GM21717 (cell line): ENCODE results near the gene SPATA16.
"Not testable (repeated sequence)": the region's sequence is repeated elsewhere in the genome, so short reads cannot be mapped to it uniquely, and the experiment has no call there.

Source experiments
- ATAC-seq: cut with Tn5 transposase; IDR thresholded peaks from one replicate; pipeline ENCODE4 v1.9.1; 2021; ENCODE audit warnings: mild to moderate bottlenecking, moderate library complexity; ENCODE audit not compliant: unreplicated experiment

SPATA16 gene

DNA sequence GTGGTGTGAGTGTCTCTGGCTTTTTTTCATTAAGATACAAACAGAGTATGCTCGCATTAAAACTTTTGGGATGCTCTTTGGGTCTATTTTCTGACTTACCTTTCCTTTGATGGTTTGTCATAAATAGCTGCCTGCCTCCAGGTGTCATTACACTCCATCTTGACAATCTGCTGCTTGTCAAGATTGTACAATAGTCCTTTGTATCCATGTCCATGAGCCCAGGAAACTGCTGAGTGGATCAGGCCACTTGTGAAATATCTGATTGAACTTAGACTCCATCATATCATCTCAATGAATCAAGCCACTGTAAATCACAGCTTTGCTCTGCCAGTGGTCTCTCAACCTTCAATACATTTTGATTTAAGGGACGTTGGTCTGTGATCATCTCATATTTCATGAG lies 255.3 kb downstream of the SPATA16 start:
- ATAC-seq = no peak

- no peak for ATAC-seq
Measured at GRCh38 chr3:172882563-172882962, 258.5 kb downstream of the SPATA16 start.

DNA sequence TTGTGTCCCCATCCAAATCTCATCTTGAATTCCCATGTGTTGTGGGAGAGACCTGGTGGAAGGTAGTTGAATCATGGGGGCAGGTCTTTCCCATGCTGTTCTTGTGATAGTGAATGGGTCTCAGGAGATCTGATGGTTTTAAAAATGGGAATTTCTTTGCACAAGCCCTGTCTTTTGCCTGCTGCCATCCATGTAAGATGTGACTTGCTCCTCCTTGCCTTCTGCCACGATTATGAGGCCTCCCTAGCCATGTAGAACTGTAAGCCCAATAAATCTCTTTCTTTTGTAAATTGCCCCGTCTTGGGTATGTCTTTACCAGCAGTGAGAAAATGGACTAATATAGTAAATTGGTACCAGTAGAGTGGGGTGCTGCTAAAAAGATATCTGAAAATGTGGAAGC lies 261.7 kb downstream of the SPATA16 start:
- not testable (repeated sequence) for ATAC-seq

- no peak for ATAC-seq
Measured at GRCh38 chr3:172877011-172877410, 264.0 kb downstream of the SPATA16 start.

DNA sequence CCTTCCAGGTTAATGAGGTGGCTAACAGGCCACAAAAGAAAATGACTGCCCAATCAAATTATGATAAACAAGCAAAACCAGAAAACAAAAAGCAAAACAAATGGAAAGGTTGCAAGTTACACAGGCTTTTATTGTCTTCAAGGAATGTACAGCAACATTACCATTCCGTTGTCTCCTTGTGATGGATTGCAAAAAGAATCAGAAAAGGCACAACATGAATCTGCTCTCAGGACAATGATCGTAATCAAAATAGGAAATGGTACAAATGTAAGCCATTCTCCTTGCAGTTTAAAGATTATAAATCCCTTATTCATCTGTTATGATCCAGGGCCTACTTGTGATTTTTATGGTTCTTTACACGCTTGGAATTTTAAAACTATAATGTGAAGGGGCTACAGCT lies 264.7 kb downstream of the SPATA16 start:
- ATAC-seq = no peak

- no peak for ATAC-seq
Measured at GRCh38 chr3:172875039-172875438, 266.0 kb downstream of the SPATA16 start.

GRCh38 chr3:172869784-172870518 lies 271.1 kb downstream of the SPATA16 start:
- ATAC-seq = no peak

- no peak for ATAC-seq
Measured at GRCh38 chr3:172869368-172869771, 271.7 kb downstream of the SPATA16 start.

GRCh38 chr3:172868582-172869200 lies 272.3 kb downstream of the SPATA16 start:
- ATAC-seq = no peak

- ATAC-seq = not testable (repeated sequence)
Measured at GRCh38 chr3:172866726-172867350, 274.2 kb downstream of the SPATA16 start.

DNA sequence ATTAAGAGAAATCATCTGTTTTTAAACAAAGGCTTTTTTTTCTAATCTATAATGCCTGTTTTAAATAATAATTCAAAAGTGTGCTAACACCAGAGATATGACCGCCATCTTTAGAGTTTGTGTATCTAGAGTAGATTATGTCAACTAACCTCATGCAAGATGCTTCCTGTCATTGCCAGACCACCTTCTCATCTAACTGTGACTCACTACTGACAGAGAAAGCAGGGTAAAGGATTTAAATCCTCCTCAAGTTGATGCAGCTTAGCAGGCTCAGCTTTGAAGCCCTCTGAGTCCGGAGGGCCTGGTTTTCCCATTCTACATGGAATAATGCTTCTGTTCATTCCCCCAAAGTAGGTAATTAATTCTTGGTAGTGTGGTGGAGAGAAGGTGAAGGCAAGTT lies 282.0 kb downstream of the SPATA16 start:
- ATAC-seq = no peak

DNA sequence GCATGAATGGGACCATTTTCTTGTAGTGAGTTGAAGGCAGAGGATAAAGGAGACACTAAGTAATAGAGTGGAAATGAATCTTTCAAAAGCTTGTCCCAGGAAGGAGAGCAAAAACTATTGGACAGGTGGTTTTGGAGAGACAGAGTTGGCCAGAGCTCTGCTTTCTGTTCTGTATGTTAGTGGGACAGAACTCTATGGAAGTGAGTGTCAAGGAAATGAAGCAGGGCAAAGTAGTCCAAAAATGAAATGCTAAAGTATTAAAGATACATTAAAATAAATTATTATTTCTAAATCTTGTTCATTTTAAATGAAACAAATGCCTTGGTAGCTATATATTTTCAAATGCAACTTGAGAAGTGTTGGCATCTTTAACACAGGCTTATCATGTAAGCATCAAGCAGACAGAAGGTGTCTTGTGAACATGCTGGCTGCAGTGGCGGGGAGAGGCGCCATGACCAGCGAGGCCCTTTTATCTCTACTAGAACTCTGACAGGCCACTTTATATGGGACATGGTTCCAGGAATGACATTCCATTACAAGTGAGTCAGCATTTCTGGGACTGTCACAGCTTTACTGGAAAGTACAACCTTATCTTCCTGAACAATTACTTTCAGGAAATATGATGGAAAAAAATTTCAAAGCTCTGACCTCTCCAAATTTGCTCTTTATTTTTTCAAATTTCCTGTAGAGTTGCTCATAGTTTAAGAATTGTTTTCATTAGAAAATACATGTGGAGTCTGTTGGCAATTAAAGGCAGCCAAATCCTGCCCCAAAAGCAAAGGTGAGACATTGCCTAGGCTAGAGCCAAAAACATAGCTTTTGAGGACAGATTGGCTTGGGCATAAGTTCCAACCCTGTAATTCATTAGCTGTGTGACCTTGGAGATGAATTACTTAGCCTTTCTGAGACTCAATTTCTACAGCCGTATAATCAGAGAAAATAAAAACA lies 284.0 kb downstream of the SPATA16 start:
- no peak for ATAC-seq

DNA sequence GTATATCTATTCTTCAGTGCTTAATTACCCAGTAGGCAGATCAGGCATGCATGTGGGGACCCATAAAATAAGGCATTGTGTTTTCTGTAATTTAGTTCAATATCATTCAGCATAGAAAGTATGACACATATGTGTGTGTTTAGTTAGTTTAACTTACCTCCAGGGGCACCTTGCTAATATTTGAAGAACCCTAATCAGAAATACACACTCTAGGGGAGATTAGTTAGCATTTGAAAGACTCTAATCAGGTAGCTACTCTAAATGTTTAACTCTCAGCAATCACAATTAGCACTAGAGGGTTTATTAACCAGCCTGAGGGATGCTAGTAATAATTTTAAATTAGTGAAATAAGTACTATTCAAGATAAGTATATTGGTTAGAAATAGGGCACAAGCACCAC lies 286.0 kb downstream of the SPATA16 start:
- no peak for ATAC-seq

DNA sequence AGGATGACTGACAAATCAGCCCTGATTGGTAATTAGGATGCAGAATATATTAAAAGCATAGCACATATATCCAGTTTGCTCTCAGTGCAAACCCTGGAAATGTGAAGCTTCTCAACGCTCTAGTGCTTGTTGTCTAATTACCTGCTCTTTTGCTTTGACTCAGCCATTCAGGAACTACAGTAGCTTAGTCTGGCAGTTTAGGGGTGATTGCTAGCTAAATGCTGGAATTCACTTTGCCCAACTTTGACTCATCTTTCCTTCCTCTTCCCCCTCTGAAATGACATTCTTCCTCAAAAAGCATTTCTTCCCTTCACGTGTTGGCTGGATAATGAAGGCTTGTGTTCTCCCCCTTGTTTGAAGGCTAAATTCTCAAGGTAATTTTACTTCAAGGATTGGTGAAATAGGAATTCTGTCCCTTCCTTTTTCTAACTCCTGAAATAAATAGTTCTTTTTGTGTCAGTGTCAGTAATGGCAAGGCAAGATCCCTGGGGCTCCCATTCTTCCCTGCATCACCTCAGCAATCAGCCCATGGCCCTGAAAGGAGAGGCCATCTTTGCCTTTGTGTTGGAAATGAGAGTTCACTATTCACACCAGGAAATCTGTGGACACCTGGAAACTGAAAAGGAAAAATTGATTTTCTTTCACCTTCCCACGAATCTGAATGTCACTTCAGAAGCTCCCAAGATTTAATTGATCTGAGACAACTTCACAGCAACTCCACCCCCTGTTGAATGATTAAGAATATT lies 286.9 kb downstream of the SPATA16 start:
- no peak for ATAC-seq

- ATAC-seq = no peak
Measured at GRCh38 chr3:172853005-172853404, 288.0 kb downstream of the SPATA16 start.

DNA sequence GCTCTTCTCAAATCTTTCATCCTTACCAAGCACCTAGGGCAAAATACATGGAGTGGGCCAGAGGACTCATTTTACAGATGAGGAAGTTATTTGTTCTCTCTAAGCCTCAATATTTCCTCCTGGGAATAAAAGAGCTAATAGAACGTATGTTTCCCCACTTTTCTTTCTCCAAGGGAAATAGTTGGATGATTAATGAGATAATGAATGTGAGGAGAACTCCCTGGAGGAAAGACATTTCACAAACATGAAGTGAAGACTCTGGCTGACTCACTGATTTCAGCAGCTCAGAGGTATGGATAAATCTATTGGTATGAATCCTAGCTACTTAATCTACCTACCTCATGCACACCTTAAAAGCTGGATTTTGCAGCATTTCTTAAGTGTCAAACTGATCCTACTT lies 292.1 kb downstream of the SPATA16 start:
- ATAC-seq = no peak

- no peak for ATAC-seq
Measured at GRCh38 chr3:172847292-172847691, 293.7 kb downstream of the SPATA16 start.

GRCh38 chr3:172846706-172847105 lies 294.3 kb downstream of the SPATA16 start:
- no peak for ATAC-seq

DNA sequence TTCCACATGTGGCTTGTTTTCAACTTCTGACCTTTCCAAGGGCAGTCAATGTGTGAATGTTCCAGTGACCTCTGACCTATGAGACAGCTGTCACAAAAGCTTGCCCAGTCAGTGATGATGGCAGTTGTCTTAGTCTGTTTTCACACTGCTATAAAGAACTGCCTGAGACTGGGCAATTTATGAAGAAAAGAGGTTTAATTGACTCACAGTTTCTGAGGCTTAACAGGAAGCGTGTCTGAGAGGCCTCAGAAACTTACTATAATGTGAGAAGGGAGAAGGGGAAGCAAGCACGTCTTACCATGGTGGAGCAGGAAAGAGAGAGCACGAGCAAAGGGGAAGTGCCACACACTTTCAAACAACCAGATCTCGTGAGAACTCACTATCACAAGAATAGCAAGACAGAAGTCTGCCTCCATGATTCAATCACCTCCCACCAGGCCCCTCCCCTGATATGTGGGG lies 294.9 kb downstream of the SPATA16 start:
- peak; percentile 70 for ATAC-seq

GRCh38 chr3:172844428-172844827 lies 296.6 kb downstream of the SPATA16 start:
- ATAC-seq = no peak
